Activated CD4-positive, alpha-beta T cell treated with anti-CD3 and anti-CD28 coated beads, Interleukin-2, Interleukin-4, amounts not matched to agents 100 ng/mL and 50 ng/mL, durations not matched to agents 16 hours and 8 hours (primary cell): ENCODE results near the gene TOR1B.
"Not testable (repeated sequence)": the region's sequence is repeated elsewhere in the genome, so short reads cannot be mapped to it uniquely, and the experiment has no call there.

ENCODE experiments used
- DNase-seq: peaks from one replicate; pipeline ENCODE4 v3.0.0-alpha.2; 2020; ENCODE audit warnings: low spot score

Gene TOR1B

DNA sequence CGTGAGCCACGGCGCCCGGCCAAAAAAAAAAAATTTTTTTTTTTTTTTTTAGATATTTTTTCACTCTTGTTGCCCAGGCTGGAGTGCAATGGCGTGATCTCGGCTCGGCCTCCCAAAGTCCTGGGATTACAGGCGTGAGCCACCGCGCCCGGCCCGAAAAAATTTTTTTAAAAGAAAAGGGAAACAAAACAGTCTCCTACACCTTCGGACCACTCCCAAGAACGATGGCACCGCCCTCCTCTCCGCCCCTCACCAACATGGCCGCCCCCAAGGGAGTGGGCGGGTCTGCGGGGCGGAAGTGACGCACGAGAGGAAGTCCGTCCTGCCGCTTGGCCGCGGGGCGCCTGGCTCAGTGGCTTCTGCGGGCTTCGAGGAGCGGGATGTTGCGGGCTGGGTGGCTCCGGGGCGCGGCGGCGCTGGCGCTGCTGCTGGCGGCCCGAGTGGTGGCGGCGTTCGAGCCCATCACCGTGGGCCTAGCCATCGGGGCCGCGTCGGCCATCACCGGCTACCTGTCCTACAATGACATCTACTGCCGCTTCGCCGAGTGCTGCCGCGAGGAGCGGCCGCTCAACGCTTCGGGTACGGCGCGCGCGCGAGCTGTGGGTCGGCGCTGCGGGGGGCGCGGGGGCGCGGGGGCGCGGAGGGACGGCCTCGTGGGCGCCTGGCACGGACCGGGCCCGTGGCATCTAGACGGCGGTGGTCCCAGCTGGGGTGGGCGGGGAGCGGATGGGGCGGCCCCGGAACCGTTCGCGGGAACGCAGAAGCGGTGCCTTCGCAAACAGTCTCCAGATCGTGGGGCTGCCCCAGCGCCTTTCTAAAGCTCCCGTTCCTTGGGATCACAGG lies at the start of gene TOR1B:
Gene TOR1B (plus strand): TSS at position 352 of the 843 bp plus-strand sequence. CDS start 29 bp downstream, at position 381.
- peak; percentile 94 for DNase-seq

DNA sequence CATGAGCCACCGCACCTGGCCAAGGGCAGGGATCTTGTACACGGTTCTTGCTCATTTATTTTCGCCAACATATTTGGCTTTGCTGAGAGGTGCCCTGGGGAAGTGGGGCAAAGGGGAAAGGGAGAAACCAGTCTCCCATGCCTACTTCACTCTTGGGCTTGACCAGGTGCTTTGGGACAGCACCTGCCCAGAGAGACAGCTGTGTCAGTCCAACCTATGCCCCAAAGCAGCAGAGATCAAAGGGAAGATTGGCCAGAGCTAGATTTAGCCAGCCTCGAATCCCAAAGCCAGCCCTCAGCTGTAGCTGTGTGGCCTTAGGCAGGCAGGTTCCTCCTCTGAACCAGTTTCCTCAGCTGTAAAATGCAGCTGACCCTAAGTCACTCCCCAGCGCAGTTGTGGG lies 47.8 kb upstream of the TOR1B start:
- no peak for DNase-seq

GRCh38 chr9:129756191-129756590 lies 46.8 kb upstream of the TOR1B start:
- DNase-seq = no peak

- no peak for DNase-seq
These were observed 45.9 kb upstream of the TOR1B start for GRCh38 chr9:129757045-129757444.

DNA sequence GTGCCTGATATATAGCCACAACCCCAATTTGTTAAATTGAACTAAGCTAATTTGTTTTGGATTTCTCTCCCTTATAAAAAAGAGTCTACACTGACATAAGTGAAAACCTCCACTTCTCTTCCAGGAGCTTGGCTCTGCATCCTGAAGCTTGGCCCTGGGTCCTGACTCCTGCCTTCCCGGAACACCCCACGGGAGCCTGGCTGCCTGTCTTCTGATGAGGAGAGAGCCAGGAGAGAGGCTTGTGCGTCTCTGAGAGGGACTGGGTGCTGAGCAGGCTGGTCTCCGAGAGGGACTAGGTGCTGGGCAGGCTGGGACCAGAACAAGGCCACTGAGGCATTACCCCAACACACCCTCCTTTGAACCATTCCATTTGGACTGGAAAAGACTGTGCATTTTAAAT lies 43.7 kb upstream of the TOR1B start:
- DNase-seq = no peak

- DNase-seq = no peak
These were observed 43.0 kb upstream of the TOR1B start for GRCh38 chr9:129759804-129760502.

- not testable (repeated sequence) for DNase-seq
These were observed 42.2 kb upstream of the TOR1B start for GRCh38 chr9:129760784-129761183.

- no peak for DNase-seq
These were observed 41.6 kb upstream of the TOR1B start for GRCh38 chr9:129761293-129761900.

- DNase-seq = no peak
These were observed 41.0 kb upstream of the TOR1B start for GRCh38 chr9:129761901-129762369.

DNA sequence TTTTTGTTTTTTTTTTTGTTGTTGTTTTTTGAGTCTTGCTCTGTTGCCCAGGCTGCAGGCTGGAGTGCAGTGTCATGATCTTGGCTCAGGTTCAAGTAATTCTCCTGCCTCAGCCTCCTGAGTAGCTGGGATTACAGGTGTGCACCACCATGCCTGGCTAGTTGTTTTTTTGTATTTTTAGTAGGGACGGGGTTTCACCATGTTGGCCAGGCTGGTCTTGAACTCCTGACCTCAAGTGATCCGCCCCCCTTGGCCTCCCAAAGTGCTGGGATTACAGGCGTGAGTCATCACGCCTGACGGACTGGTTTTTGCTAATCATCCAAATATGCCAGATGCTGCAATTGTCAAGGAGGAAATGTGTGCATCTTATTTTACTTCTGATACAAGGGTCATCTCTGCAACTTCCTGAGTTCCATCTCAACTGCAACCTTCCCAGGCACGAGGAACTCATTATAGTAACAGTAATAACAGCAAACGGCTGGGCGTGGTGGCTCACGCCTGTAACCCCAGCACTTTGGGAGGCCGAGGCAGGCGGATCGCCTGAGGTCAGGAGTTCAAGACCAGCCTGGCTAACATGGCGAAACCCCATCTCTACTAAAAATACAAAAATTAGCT lies 40.5 kb upstream of the TOR1B start:
- not testable (repeated sequence) for DNase-seq

- no peak for DNase-seq
These were observed 39.7 kb upstream of the TOR1B start for GRCh38 chr9:129762985-129763926.

DNA sequence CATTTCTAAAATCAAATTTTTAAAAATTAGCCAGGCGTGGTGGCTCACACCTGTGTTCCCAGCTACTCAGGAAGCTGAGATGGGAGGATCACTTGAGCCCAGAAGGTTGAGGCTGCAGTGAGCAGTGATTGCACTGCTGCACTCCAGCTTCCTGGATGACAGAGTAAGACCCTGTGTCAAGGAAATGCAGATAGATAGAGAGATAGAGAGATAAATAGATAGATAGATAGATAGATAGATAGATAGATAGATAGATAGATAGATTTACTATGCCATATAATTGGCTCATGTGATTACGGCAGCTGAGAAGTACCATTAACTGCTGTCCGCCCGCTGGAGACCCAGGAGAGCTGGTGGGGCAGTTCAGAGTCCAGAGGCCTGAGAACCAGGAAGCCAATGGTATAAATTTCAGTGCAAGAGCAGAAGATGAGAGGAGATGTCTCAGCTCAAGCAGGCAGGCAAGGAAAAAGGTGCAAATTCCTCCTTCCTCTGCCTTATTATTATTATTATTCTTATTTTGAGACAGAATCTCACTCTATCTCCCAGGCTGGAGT lies 37.1 kb upstream of the TOR1B start:
- DNase-seq = no peak

DNA sequence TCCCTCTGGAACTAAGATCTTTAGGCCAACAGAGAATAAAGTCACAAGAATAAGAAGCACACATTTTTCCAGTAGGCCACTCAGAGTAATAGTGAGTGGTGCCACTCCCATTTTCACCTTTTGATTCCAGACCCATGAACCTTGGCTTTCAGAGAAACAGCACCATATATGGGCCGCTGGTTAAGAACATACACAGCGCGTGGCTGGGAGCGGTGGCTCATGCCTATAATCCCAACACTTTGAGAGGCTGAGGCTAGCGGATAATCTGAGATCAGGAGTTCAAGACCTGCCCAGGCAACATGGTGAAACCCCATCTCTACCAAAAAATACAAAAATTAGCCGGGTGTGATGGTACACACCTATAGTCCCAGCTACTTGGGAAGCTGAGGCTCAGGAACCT lies 34.5 kb upstream of the TOR1B start:
- no peak for DNase-seq

GRCh38 chr9:129769669-129770068 lies 33.3 kb upstream of the TOR1B start:
- DNase-seq = no peak

DNA sequence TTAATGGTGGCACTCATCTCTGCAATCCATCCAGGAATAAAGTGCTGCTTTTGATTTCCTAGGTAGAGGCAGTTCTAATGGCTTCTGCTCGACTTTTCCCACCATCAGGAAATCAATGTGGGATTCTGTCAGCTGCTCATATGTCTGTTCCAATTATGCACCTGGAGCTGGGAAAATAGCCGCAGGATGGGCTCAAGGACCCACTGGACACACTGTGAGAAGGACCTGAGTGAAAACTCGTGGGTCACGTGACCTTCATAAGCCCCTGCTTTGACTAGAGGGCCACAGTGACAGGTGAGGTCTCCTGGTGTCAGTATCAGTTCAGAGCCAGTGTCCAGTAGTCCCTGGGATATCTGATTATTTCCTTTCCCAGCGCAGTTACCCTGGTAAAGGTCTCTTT lies 32.2 kb upstream of the TOR1B start:
- no peak for DNase-seq

- no peak for DNase-seq
These were observed 29.5 kb upstream of the TOR1B start for GRCh38 chr9:129773262-129774048.

DNA sequence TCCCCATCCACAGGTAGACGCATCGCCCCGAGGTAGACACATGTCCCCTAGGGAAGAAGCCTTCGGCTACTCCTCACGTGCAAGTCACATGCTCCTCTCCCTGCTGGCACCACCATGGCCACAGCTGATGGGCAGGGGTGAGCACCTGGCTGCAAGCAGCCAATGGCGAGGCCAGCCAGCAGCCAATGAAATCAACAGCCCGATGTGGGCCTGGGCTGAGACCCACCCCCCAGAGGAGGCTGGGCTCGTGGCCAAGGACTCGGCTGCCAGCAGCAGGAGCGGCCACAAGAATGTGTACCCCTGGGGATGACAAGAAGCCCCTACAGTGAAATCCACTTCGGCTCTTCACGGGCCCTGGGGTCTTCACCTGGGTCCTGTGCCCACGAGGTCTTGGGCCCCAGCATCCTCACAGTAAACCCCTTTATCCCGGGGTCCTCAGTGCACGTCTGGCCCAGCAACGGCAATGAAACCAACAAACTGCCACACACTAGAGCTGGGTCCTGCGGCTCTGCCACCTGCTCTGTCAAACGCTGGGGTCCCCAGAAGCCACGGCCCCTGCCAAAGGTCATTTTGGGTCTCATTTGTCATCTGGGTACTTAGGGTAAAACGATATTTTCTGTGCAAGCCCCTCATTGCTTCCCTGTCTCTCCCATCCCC lies 28.1 kb upstream of the TOR1B start:
- no peak for DNase-seq

- DNase-seq = no peak
These were observed 27.6 kb upstream of the TOR1B start for GRCh38 chr9:129775448-129775798.

DNA sequence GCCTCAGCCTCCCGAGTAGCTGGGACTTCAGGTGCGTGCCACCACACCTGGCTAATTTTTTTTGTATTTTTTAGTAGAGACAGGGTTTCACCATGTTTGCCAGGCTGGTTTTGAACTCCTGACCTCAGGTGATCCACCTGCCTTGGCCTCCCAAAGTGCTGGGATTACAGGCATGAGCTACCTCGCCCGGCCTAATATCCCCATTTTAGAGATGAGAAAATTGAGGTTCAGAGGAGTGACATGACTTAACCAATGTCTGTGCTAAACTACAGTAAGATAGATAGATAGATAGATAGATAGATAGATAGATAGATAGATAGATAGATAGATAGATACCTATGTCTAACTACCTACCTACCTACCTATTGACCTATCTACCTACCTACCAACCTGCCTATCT lies 26.9 kb upstream of the TOR1B start:
- not testable (repeated sequence) for DNase-seq

DNA sequence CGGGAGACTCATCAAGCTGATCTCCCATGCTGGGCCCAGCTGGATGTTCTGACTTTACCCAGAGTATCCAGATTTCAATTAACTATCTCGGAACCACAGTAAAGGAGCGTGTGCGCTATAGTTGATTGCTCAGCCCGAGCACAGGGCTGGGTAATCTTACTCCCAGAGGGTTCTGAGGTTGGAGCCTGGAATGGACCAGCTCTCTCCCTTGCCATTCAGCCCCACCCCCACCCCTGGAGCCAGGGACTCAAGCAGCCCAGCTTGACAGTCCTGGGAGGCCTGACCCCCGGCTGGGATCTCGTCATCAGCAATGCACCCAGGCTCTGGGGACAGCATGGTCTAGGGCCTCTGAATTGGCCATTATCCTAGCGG lies 26.4 kb upstream of the TOR1B start:
- DNase-seq = no peak
